GM19099 (cell line): ENCODE results near the gene TRIM10.

Source experiments
- POLR2A ChIP-seq: IDR thresholded peaks from 3 replicates; pipeline ENCODE4 v1.6.1; 2011; ENCODE audit warnings: low read depth; ENCODE audit not compliant: insufficient read length; ENCODE audit errors: extremely low read depth

The TRIM10 gene

GRCh38 chr6:30188541-30188940 lies 27.5 kb upstream of the TRIM10 start:
- TF ChIP-seq POLR2A, result no peak

- TF ChIP-seq POLR2A, result no peak
Observed at GRCh38 chr6:30185846-30186484, 25.0 kb upstream of the TRIM10 start.

GRCh38 chr6:30184417-30185031 lies 23.5 kb upstream of the TRIM10 start:
- no peak for TF ChIP-seq POLR2A

- no peak for TF ChIP-seq POLR2A
Observed at GRCh38 chr6:30180145-30180544, 19.1 kb upstream of the TRIM10 start.

GRCh38 chr6:30178837-30179236 lies 17.8 kb upstream of the TRIM10 start:
- TF ChIP-seq POLR2A, result no peak

GRCh38 chr6:30175765-30176164 lies 14.8 kb upstream of the TRIM10 start:
- TF ChIP-seq POLR2A, result no peak

- TF ChIP-seq POLR2A, result no peak
Observed at GRCh38 chr6:30172681-30173080, 11.7 kb upstream of the TRIM10 start.

- no peak for TF ChIP-seq POLR2A
Observed at GRCh38 chr6:30171677-30172471, 10.9 kb upstream of the TRIM10 start.

GRCh38 chr6:30169658-30170614 lies 8.9 kb upstream of the TRIM10 start:
- no peak for TF ChIP-seq POLR2A

GRCh38 chr6:30168741-30169140 lies 7.7 kb upstream of the TRIM10 start:
- TF ChIP-seq POLR2A, result no peak

- TF ChIP-seq POLR2A, result no peak
Observed at GRCh38 chr6:30167101-30167500, 6.1 kb upstream of the TRIM10 start.

- no peak for TF ChIP-seq POLR2A
Observed at GRCh38 chr6:30164714-30165113, 3.7 kb upstream of the TRIM10 start.

GRCh38 chr6:30163918-30164654 lies 3.1 kb upstream of the TRIM10 start:
- TF ChIP-seq POLR2A, result no peak
